T1000 (cell line): Measurements from ENCODE around the gene ABCB9.
A peak's percentile ranks its signal among the peaks of the same experiment; 100 is the strongest.
"Not testable (repeated sequence)": the region's sequence is repeated elsewhere in the genome, so short reads cannot be mapped to it uniquely, and the experiment has no call there.

Source experiments
- DNase-seq: peaks from one replicate; lab custom pipeline; 2025; ENCODE audit warnings: mixed read lengths; lab: John Stamatoyannopoulos, UW

Gene ABCB9

DNA sequence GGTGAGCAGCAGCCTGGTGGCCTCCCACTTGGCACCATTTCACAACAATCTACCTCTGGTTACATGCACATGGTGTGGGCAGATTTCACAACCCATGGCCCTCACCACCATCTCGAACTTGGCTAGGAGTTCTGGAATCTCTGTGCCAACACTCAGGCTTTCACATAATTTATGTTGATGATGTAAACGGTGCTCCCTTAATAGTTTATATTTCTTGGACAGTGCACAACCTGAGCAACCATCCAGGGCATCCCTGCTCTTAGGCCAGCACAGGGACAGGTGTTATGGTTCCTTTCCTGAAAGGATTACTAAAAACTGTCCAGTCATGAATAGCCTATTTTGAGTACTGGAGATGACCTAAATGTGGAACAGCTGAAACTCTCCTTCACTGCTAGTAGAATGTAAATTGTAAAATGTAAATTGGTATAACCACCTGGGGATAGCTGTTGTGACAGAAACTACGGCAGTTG lies 28.6 kb downstream of the ABCB9 start:
- DNase-seq, result no peak

DNA sequence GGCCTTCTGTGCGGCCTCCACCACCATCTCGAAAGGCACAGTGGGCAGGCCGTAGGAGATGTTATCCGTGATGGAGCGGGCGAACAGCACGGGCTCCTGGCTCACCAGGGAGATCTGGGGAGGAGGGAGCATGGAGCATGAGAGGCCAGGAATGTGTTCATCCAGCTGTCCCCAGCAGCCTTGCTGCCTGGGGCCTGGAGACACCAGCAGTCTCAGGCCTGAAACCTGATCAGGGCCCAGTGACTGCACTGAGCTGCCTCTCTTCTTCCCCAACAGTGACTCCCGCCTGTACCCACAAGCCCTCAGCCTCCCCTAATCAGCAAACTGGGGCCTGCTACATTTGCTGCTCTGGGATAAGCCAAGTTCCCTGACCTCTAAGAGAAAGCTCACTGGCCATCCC lies 30.9 kb downstream of the ABCB9 start:
- no peak for DNase-seq

DNA sequence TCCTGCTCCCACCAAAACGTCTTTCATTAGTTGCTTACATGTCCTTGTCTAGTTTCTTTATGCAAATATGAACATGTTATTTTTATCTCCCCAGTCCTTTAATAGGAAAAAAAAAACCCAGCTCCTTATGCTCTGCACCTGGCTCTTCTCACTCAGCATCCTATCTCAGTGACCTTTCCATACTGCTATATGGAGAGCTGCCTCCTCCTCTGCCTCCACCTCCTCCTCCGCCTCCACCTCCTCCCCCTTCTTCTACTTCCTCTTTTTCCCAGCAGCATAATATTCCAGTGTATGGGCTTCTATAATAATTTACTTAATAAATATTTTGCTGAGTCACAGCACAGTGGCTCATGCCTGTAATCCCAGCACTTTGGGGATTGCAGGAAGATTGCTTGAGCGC lies 31.5 kb downstream of the ABCB9 start:
- no peak for DNase-seq

- DNase-seq, result no peak
Observed at GRCh38 chr12:122932207-122932606, 34.1 kb downstream of the ABCB9 start.

GRCh38 chr12:122929812-122930211 lies 36.5 kb downstream of the ABCB9 start:
- DNase-seq, result no peak

DNA sequence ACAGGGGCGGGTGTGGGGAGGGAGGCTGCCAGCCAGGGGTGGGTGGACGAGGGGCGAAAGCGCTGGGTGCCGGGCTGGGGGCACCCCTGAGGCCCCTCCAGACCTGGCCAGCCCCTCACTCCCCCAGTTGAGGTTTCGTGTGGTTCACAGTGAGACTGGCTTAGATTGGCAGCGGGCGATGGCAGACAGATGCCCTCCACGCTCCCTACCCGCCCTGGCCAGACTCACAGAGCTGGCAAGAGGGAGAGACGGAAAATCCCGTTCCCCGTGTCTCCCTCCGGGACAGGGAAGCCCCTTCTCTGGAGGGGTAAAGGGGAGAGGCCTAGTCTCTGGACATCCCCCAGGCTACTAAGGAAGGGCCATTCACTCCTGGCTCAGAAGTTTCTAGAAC lies 37.1 kb downstream of the ABCB9 start:
- no peak for DNase-seq

DNA sequence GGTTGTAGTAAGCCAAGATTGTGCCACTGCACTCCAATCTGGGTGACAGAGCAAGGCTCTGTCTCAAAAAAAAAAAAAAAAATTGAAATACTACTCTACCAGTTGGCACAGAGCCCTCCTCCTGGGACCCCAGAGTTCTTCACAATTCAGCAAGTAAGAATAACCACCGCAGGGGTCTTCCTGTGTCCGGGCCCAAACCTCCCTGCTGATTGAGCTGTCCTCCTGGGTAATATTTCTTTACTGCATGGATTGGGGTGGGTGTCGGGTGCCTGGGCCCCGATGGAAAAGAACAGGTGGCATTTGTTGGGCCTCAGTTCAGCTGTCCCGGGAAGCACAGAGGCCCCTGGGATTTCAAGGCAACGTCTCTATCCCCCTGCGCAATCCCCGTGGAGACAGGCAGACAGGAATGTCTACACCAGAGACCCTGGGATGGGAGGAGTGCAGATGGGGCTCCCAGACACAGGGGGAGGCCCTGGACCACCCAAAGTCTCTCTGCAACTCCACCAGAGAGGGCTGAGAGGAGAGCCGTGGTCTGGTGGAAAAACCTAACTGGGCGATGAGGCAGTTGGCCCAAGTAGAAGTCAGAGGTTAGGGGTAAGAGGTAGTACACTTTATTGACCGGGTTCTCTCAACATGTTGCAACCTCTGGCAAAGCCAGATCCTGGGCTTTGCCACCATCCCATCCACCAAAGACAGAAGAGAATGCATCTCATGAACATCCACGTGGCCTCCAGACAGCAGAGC lies 37.7 kb downstream of the ABCB9 start:
- no peak for DNase-seq

DNA sequence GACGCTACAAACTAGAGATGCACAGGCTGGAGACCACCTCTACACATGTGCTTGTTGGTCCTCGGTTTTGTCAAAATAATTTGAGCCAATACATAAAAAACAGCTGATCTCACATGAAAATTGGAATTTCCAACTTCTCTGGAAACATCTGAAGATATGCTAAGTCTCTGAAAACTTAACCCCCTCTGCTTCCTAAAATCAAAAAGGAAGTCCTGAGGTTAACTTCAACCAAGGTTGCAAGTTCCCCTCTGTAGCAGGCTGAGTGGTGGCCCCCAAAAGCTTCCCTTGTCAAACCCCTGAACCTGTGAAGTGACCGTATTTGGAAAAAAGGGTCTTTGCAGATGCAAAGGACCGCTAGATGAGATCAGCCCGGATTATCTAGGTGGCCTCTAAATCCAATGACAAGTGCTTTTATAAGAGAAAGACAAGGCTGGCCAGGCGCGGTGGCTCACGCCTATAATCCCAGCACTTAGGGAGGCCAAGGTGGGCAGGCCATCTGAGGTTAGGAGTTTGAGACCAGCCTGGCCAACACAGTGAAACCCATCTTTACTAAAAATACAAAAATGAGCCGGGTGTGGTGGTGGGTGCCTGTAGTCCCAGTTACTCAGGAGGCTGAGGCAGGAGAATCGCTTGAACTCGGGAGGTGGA lies 38.4 kb downstream of the ABCB9 start:
- no peak for DNase-seq

- no peak for DNase-seq
Observed at GRCh38 chr12:122921917-122922316, 44.3 kb downstream of the ABCB9 start.

GRCh38 chr12:122920687-122921086 lies 45.6 kb downstream of the ABCB9 start:
- DNase-seq, result no peak

- no peak for DNase-seq
Observed at GRCh38 chr12:122918827-122919226, 47.4 kb downstream of the ABCB9 start.

- peak; percentile 96 for DNase-seq
Observed at GRCh38 chr12:122917507-122918121, 48.6 kb downstream of the ABCB9 start.

DNA sequence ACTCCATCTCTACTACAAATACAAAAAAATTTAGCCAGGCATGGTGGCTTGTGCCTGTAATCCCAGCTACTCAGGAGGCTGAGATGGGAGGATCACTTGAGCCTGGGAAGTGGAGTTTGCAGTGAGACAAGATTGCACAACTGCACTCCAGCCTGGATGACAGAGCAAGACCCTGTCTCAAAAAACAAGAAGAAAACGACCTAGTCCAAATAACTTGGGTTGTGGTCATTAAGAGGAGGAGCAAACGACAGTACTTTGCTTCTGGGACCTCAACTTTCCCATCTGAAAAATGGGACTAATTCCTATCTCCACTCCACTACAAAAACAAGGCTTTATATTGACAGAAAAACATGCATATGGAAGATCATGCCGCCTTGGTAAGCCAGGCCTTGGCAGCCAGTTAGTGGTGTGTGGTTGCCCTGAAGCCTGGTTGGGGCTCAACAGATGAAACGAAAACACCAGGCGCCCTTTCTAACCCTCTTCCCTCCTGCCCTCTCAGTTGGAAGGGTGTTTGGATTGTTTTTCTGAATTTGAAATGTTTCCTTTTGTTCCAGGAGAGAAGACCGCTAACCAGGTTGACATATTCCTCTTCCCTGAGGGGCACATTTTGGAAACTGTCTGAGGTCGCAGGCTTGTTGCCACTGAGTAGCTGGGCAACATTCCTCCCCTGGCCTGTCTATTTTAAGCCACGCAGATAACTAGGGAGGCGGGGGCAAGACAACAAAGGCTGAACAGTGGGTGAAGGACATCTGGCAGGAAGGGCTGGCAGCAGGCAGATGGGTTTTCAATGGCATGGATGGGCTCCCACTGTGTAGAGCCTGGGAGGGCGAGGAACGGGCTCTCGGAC lies 56.6 kb downstream of the ABCB9 start:
- no peak for DNase-seq

GRCh38 chr12:122908915-122909314 lies 57.3 kb downstream of the ABCB9 start:
- no peak for DNase-seq

DNA sequence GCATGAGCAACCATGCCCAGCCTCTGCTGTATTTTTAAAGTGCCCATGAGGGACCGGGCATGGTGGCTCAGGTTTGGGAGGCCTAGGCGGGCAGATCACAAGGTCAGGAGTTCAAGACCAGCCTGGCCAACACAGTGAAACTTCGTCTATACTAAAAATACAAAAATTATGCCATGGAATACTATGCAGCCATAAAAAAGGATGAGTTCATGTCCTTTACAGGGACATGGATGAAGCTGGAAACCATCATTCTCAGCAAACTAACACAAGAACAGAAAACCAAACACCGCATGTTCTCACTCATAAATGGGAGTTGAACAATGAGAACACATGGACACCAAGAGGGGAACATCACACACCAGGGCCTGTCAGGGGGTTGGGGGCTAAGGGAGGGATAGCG lies 61.0 kb downstream of the ABCB9 start:
- not testable (repeated sequence) for DNase-seq

DNA sequence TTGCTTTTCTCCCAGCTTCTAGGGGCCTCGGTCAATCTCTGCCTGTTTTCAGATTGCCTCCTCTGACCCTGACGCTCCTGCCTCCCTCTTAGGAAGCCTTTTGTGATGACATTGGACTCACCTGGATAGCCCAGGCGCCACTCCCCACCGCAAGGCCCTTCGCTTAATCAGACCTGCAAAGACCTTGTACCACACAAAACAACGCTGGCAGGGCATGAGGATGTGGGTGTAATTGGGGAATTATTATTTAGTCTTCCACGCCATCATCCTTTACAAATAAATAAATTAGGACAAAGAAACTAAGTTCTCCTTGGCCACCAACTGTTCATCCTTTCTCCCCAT lies 62.6 kb downstream of the ABCB9 start:
- no peak for DNase-seq

DNA sequence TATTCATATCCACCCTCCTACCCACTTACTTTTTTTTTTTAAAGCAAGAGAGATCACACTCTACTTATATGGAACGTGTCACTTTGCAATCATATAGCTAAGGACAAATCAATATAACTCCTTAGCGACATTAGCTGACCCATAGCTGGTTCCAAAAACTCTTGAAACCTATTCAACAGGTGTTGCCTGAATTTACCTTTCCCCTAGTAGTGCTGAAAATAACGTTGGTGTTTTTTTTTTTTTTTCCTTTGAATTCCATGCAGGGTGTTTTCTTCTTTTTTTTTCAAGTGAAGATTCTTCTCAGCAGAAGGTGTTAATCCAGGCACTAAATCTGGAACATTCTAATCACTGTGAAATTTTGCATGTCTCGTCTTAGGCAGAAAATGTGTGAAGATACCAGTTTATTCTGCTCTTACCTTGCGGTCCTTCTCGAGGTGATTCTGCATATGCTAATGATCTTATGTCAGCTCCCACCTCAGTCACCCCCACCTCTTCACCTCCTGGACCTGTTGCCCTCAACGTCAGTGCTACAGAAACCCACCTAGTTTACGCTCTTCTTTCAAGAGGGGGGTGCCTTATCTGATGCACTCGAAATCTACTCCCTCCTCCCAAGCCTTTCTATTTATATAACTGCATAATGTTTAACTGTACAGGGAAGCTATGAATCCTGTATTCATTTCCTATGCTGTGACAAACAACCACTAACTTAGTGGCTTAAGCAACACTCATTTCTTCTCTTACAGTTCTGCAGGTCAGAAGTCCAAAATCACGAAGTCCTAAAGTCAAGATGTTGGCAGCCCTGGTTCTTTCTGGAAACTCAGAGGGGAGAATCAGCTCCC lies 63.2 kb downstream of the ABCB9 start:
- DNase-seq, result no peak

- no peak for DNase-seq
Observed at GRCh38 chr12:122899887-122900286, 66.4 kb downstream of the ABCB9 start.

DNA sequence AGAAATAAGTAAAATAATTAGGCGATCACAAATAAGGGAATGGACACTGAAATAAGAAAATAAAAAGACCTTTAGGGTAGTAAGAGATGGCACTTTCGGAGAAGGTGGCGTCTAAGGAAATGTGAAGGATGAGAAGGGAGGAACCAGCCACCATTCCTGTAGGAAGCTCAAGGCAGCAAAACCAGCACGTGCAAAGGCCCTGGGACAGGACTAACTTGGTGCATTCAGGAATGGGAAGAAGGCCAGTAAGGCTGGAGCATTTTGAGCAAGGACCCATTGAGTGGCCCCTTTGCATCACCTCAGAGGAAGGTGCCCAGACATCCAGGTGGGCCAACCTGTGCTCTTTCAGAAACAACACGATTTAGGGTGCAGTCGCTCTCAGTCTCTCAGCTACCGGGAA lies 69.6 kb downstream of the ABCB9 start:
- no peak for DNase-seq

DNA sequence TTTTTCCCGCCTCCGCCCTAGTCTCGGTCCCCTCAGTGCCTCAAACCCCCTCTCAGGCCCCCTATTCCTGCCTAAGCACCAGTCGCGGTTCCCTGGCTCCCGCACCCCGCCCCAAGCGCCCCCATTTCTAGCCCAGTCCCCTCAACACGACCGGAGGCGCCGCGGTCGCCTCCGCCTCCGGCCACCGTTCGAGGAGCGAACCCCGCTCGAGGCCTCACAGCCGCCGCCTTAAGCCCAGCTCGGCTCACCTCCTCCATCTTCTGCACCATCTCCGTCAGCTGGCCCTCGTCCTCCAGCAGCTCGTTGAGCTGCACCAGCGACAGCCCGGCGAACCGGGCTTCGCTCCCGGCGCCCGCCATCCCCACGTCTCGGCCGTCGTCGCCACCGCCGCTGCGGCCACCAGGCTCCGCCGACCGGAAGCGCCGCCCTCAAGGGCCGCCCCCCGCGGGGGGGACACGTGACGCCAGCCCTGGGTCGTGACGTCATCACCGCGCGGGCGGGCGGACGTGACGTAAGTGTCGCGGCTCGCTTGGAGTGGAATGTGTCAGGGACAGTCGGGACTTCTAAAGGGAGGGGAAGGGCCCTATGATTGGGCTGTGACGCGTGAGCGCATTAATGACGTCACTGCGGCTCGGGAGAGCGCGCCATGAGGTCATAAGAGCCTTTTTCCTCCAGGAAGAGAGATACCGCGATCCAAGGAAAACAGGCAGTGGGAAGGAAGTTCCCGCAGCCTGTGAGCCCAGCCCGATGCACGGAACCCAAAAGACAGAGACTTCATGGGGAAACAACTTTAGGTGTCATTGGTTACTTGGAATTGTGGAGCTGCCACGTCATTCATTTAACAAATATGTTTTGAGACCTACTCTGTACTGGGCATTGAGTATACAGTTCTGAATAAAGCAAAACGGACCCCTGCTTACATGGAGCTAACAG lies 70.3 kb downstream of the ABCB9 start, which contains the start of gene VPS37B:
TSS of gene VPS37B (minus strand) at position 421 of the 933 bp plus-strand sequence. CDS start at position 359, 62 bp downstream.
- peak; percentile 100 for DNase-seq
